CD4-positive, alpha-beta T cell treated with Interleukin-15 for 4 hours (primary cell): ENCODE data around the gene MT1H.

ENCODE experiments used
- DNase-seq: peaks from one replicate; pipeline ENCODE4 v3.0.0-alpha.2; 2020; ENCODE audit warnings: low spot score

MT1H gene

GRCh38 chr16:56636616-56637413, 32.8 kb upstream of the MT1H start:
- no peak for DNase-seq

GRCh38 chr16:56637814-56638750, 31.5 kb upstream of the MT1H start, which contains the start of gene MT1A:
Gene MT1A, plus strand, starts transcription at chr16:56638666. Its CDS starts 73 bp downstream, at chr16:56638739.
- no peak for DNase-seq

- no peak for DNase-seq
Observed at GRCh38 chr16:56639045-56639444, 30.6 kb upstream of the MT1H start.

GRCh38 chr16:56640076-56640475, 29.5 kb upstream of the MT1H start:
- no peak for DNase-seq

- no peak for DNase-seq
Observed at GRCh38 chr16:56641166-56641565, 28.4 kb upstream of the MT1H start.

GRCh38 chr16:56643080-56643778, 26.4 kb upstream of the MT1H start:
- DNase-seq, result peak; percentile 76

- no peak for DNase-seq
Observed at GRCh38 chr16:56643833-56644232, 25.8 kb upstream of the MT1H start.

- DNase-seq, result no peak
Observed at GRCh38 chr16:56645311-56645710, 24.3 kb upstream of the MT1H start.

GRCh38 chr16:56645838-56646237, 23.8 kb upstream of the MT1H start:
- no peak for DNase-seq

GRCh38 chr16:56647641-56648431, 21.8 kb upstream of the MT1H start:
- DNase-seq, result no peak

- no peak for DNase-seq
Observed at GRCh38 chr16:56649271-56649670, 20.3 kb upstream of the MT1H start.

GRCh38 chr16:56649820-56650219, 19.8 kb upstream of the MT1H start:
- DNase-seq, result no peak

- no peak for DNase-seq
Observed at GRCh38 chr16:56651586-56651985, 18.0 kb upstream of the MT1H start, which contains the start of gene MT1B. Gene MT1B, plus strand, starts transcription at chr16:56651886. Its CDS starts 68 bp downstream, at chr16:56651954.

GRCh38 chr16:56652600-56652999, 17.0 kb upstream of the MT1H start:
- DNase-seq, result no peak

GRCh38 chr16:56653218-56653617, 16.4 kb upstream of the MT1H start:
- DNase-seq, result no peak

GRCh38 chr16:56657555-56658326, 11.9 kb upstream of the MT1H start, which contains the start of gene MT1F:
Gene MT1F, plus strand, starts transcription at chr16:56657959. Its CDS starts 100 bp downstream, at chr16:56658059.
- peak; percentile 59 for DNase-seq

- DNase-seq, result no peak
Observed at GRCh38 chr16:56658327-56658875, 11.2 kb upstream of the MT1H start.

- DNase-seq, result no peak
Observed at GRCh38 chr16:56662357-56663354, 7.0 kb upstream of the MT1H start.

GRCh38 chr16:56664506-56664905, 5.1 kb upstream of the MT1H start:
- DNase-seq, result no peak
